ENCODE measurements around the gene INPP5D. TPM values are rescaled to one million over a fixed set of nuclear protein-coding genes. Genes with fewer than 3 reads are reported as not detected.

The INPP5D gene
- total and polyA plus RNA-seq, 2 of the 8 experiments (the other 6 are each of a cell fraction or from before 2014, with no cell fraction given): 4.5 to 7.1 TPM

DNA sequence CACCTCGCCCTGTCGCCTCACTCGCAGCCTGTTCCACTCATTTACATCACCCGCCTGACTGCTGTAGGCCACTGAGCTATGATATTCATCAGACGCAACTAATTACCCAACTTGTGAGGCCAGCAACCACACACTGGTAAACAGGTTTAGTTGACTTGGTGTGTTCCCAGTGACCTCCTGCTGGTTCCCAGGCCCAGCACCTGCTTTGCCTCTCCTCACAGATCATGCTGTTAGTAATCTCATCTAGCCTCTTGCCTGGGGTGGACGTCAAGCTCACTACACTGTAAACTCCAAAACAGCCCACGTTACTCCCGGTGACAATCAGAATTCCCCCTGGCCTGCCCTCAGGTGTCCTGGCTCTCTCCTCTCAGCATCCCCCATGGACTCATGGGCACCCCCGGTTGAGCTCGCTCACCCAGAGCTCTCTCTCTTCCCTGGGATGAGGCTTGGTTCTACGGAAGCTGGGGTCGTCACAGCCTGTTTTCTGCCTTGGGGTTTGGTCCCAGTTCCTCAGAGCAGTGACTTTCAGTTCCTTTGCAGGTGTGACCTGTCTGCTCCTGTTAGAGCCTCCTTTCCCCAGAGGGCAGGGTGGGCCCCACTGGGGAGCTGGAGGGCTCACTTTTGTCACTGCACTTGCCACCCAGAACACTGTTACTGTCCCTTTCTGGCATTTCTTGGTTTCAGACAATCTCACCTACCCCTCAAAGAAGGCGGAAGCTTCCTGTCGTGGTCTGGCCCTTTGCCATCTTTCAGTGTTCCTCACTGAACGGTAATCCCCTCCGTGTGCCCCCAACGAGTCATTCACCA is 40.3 kb downstream of the INPP5D start (continued):
- TF ChIP-seq, protein P1, sequence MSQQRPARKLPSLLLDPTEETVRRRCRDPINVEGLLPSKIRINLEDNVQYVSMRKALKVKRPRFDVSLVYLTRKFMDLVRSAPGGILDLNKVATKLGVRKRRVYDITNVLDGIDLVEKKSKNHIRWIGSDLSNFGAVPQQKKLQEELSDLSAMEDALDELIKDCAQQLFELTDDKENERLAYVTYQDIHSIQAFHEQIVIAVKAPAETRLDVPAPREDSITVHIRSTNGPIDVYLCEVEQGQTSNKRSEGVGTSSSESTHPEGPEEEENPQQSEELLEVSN (IDR thresholded peaks at IDR 0.05): no peak
- no peak for TF ChIP-seq SIN3A (conservative IDR thresholded peaks at IDR 0.05 in 1 of 2, IDR thresholded peaks at IDR 0.05 in 1 of 2; ENCODE audit: low read depth in 1 of 2, low read length in 2 of 2)

Measured in H1 (cell line).